ENCODE measurements around the gene KRT86.

DNA sequence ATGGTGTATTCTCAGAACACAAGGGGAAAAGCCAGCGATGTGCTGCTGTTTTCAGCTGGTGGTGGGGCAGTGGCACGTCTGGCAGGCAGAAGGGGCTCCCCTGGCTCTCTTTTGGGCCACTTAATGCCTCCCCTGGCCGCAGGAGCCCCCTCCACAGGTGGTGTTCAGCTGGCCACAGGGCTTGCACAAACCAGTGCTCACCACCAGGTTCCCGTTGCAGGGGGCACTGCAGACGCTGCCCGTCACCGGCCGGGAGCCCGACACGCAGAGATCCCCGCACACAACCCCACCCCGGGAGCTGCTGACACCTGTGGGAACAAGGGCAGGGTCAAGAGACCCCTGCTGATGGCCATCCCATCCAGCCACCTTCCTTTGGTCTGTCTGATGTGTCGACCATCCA lies 40.1 kb downstream of the KRT86 start:
- TF ChIP-seq, protein P1, sequence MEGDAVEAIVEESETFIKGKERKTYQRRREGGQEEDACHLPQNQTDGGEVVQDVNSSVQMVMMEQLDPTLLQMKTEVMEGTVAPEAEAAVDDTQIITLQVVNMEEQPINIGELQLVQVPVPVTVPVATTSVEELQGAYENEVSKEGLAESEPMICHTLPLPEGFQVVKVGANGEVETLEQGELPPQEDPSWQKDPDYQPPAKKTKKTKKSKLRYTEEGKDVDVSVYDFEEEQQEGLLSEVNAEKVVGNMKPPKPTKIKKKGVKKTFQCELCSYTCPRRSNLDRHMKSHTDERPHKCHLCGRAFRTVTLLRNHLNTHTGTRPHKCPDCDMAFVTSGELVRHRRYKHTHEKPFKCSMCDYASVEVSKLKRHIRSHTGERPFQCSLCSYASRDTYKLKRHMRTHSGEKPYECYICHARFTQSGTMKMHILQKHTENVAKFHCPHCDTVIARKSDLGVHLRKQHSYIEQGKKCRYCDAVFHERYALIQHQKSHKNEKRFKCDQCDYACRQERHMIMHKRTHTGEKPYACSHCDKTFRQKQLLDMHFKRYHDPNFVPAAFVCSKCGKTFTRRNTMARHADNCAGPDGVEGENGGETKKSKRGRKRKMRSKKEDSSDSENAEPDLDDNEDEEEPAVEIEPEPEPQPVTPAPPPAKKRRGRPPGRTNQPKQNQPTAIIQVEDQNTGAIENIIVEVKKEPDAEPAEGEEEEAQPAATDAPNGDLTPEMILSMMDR (IDR thresholded peaks at IDR 0.05): no peak
- no peak for TF ChIP-seq POLR2A (IDR thresholded peaks at IDR 0.05)
